ENCODE data around the gene HNRNPDL. TPM values are rescaled to one million over a fixed set of nuclear protein-coding genes. Genes with fewer than 3 reads are reported as not detected.
A peak's percentile ranks its signal among the peaks of the same experiment; 100 is the strongest.
"Not testable (repeated sequence)": the region's sequence is repeated elsewhere in the genome, so short reads cannot be mapped to it uniquely, and the experiment has no call there.

The HNRNPDL gene
- total and polyA plus RNA-seq, 2 experiments from 2014 or later, result 243 to 354 TPM

- TF ChIP-seq ETS1 (IDR thresholded peaks at IDR 0.05) (no peak), CREB1 (CRISPR knock-in tag; IDR thresholded peaks at IDR 0.05; ENCODE audit: low read depth) (no peak), JUNB (IDR thresholded peaks at IDR 0.05; ENCODE audit: unreplicated experiment) (no peak)
Measured at GRCh38 chr4:82394896-82395295, 35.4 kb downstream of the HNRNPDL start (continued).

- not testable (repeated sequence) for H3K9me2 ChIP-seq (ENCODE audit: insufficient read depth); H4K20me1 ChIP-seq (replicated peaks; ENCODE audit: insufficient read depth); ATAC-seq; H3K27me3 Mint-ChIP-seq (ENCODE audit: insufficient read depth, low read depth, poor library complexity); H2AFZ ChIP-seq; H3K4me2 ChIP-seq; H3K27ac Mint-ChIP-seq; DNase-seq (ENCODE audit: low spot score); H3K4me3 ChIP-seq; H3K27me3 ChIP-seq (ENCODE audit: insufficient read depth); H3K4me3 Mint-ChIP-seq; H3K36me3 Mint-ChIP-seq (ENCODE audit: low read depth); H3F3A ChIP-seq (replicated peaks; ENCODE audit: low read depth); H3K4me1 ChIP-seq (ENCODE audit: insufficient read depth); H3K79me2 ChIP-seq (replicated peaks; ENCODE audit: insufficient read depth); H3K4me1 Mint-ChIP-seq; H3K27ac ChIP-seq (ENCODE audit: low read depth); H3K36me3 ChIP-seq (ENCODE audit: insufficient read depth)
- peaks cover 17% of the 10 kb centered on the region for H3K9me3 Mint-ChIP-seq
Measured at GRCh38 chr4:82390061-82390460, 40.2 kb downstream of the HNRNPDL start.

GRCh38 chr4:82388405-82388804, 41.9 kb downstream of the HNRNPDL start:
- no peak overlapping the region for H2AFZ ChIP-seq
- no peaks in the 10 kb centered on the region for H3K27me3 ChIP-seq (ENCODE audit: insufficient read depth)
- H3K27ac Mint-ChIP-seq, result no peak overlapping the region

GRCh38 chr4:82386312-82386711, 44.0 kb downstream of the HNRNPDL start:
- not testable (repeated sequence) for H3K4me3 Mint-ChIP-seq; ATAC-seq; H3K36me3 Mint-ChIP-seq (ENCODE audit: low read depth)

More at GRCh38 chr4:82388405-82388804, 41.9 kb downstream of the HNRNPDL start:
- peaks cover 5% of the 10 kb centered on the region; the same call in 2 of the 3 replicates for H3K36me3 Mint-ChIP-seq (ENCODE audit: low read depth)
- Histone ChIP-seq H3K9me2 (ENCODE audit: insufficient read depth) (peaks cover 9% of the 10 kb centered on the region; the same call in 1 of the 2 replicates), H3F3A (replicated peaks; ENCODE audit: low read depth) (no peaks in the 10 kb centered on the region), H4K20me1 (replicated peaks; ENCODE audit: insufficient read depth) (no peaks in the 10 kb centered on the region), H3K4me3 (no peak overlapping the region), H3K36me3 (ENCODE audit: insufficient read depth) (no peaks in the 10 kb centered on the region; the same call in 1 of the 2 replicates), H3K4me1 (ENCODE audit: insufficient read depth) (no peaks in the 10 kb centered on the region), H3K4me2 (no peak overlapping the region), H3K27ac (ENCODE audit: low read depth) (no peak overlapping the region), H3K79me2 (replicated peaks; ENCODE audit: insufficient read depth) (no peaks in the 10 kb centered on the region)
- H3K27me3 Mint-ChIP-seq (ENCODE audit: insufficient read depth, low read depth, poor library complexity), result peaks cover 4% of the 10 kb centered on the region
- ATAC-seq, result peak; percentile 58; the same call in 2 of the 3 replicates
- H3K9me3 Mint-ChIP-seq, result peaks cover 20% of the 10 kb centered on the region
- TF ChIP-seq ZNF114 (CRISPR knock-in tag; IDR thresholded peaks at IDR 0.05) (no peak), CTCF (conservative IDR thresholded peaks at IDR 0.05; ENCODE audit: low read depth in 2 of 2) (peak in 1 of 2 experiments; percentile 50; a peak in 2 of 4 replicates)
- H3K4me3 Mint-ChIP-seq, result no peak overlapping the region
- DNase-seq (ENCODE audit: low spot score), result no peak
- peaks cover 7% of the 10 kb centered on the region; the same call in 2 of the 3 replicates for H3K4me1 Mint-ChIP-seq

More at GRCh38 chr4:82386312-82386711, 44.0 kb downstream of the HNRNPDL start:
- H3F3A ChIP-seq (replicated peaks; ENCODE audit: low read depth); DNase-seq (ENCODE audit: low spot score); H3K4me2 ChIP-seq; H3K79me2 ChIP-seq (replicated peaks; ENCODE audit: insufficient read depth); H3K36me3 ChIP-seq (ENCODE audit: insufficient read depth); H3K27ac Mint-ChIP-seq; H3K9me2 ChIP-seq (ENCODE audit: insufficient read depth); H3K27me3 Mint-ChIP-seq (ENCODE audit: insufficient read depth, low read depth, poor library complexity); H3K27ac ChIP-seq (ENCODE audit: low read depth); H2AFZ ChIP-seq; H3K27me3 ChIP-seq (ENCODE audit: insufficient read depth); H3K4me1 Mint-ChIP-seq; H4K20me1 ChIP-seq (replicated peaks; ENCODE audit: insufficient read depth); H3K4me1 ChIP-seq (ENCODE audit: insufficient read depth); H3K4me3 ChIP-seq: not testable (repeated sequence)
- H3K9me3 Mint-ChIP-seq, result peaks cover 29% of the 10 kb centered on the region

Data from GM23338 (cell line).